Measurements from ENCODE around the gene RBP4.

- no peak for TF ChIP-seq CTCF (IDR thresholded peaks at IDR 0.05)
- no peak for TF ChIP-seq POLR2A (IDR thresholded peaks at IDR 0.05)
- TF ChIP-seq EP300 (IDR thresholded peaks at IDR 0.05) = no peak
- TF ChIP-seq POLR2AphosphoS5 (IDR thresholded peaks at IDR 0.05) = no peak
Measured at GRCh38 chr10:93579985-93580711, 20.9 kb downstream of the RBP4 start.
